Naive thymus-derived CD4-positive, alpha-beta T cell (primary cell): ENCODE data around the gene CACYBP. TPM values are rescaled to one million over a fixed set of nuclear protein-coding genes. Genes with fewer than 3 reads are reported as not detected.

Experiments used
- ATAC-seq: fragments of 150-1000 bp; cut with Tn5 transposase; 2 replicates; pipeline ENCODE4 v1.10.0; 2021; ENCODE audit warnings: mild to moderate bottlenecking, moderate library complexity
- CTCF ChIA-PET: fragments of 350-600 bp; sonication (Branson Sonifier 250); formaldehyde crosslinking; loops from one replicate; lab custom pipeline; 2021; ENCODE audit warnings: antibody characterized with exemption; lab: Charles Lee
- POLR2A ChIA-PET: fragments of 350-600 bp; sonication (Branson Sonifier 250); formaldehyde crosslinking; loops from one replicate; lab custom pipeline; 2021; ENCODE audit warnings: antibody characterized with exemption, inconsistent platforms; lab: Charles Lee
- DNase-seq, 9 donors: peaks; one replicate each; pipeline versions ENCODE4 v3.0.0 to v3.0.0-alpha.2; 2020 to 2022; ENCODE audit warnings: mixed read lengths in 1 of 9
- H3K27ac ChIP-seq: one replicate; pipeline ENCODE4 v1.7.0; 2013; ENCODE audit warnings: mild to moderate bottlenecking, low read depth, low read length, moderate library complexity
- H3K27me3 ChIP-seq, 2 donors: one replicate each; pipeline ENCODE4 v1.7.0; 2013; ENCODE audit warnings: low read length in 2 of 2, mild to moderate bottlenecking in 2 of 2, moderate library complexity in 2 of 2; ENCODE audit not compliant: control insufficient read depth in 2 of 2, insufficient read depth in 2 of 2
- H3K36me3 ChIP-seq, 3 experiments: 1 replicate in 2 of 3; 2 replicates in 1 of 3; pipeline ENCODE4 v1.7.0; 2013; ENCODE audit warnings: low read length in 3 of 3, mild to moderate bottlenecking in 3 of 3, moderate library complexity in 1 of 3; ENCODE audit not compliant: insufficient read depth in 3 of 3, control insufficient read depth in 2 of 3
- H3K4me1 ChIP-seq, 2 donors: one replicate each; pipeline ENCODE4 v1.7.0; 2013; ENCODE audit warnings: low read length in 2 of 2, mild to moderate bottlenecking in 2 of 2, moderate library complexity in 1 of 2; ENCODE audit not compliant: control insufficient read depth in 2 of 2, insufficient read depth in 2 of 2
- H3K4me3 ChIP-seq: 2 replicates; pipeline ENCODE4 v1.7.0; 2013; ENCODE audit warnings: mild to moderate bottlenecking, low read length
- H3K9me3 ChIP-seq, 3 experiments: 1 replicate in 2 of 3; 2 replicates in 1 of 3; pipeline ENCODE4 v1.7.0; 2013; ENCODE audit warnings: low read length in 3 of 3; ENCODE audit not compliant: control insufficient read depth in 2 of 3
- H3K27ac Mint-ChIP-seq, 9 donors: one replicate each; pipeline ENCODE4 v1.8.0; 2020 to 2022; ENCODE audit warnings: mixed read lengths in 9 of 9, mild to moderate bottlenecking in 8 of 9, moderate library complexity in 5 of 9, inconsistent platforms in 2 of 9
- H3K27me3 Mint-ChIP-seq, 5 donors: one replicate each; pipeline ENCODE4 v1.8.0; 2021 to 2022; ENCODE audit warnings: mixed read lengths in 5 of 5, mild to moderate bottlenecking in 1 of 5
- H3K36me3 Mint-ChIP-seq, 5 donors: one replicate each; pipeline ENCODE4 v1.8.0; 2020 to 2022; ENCODE audit warnings: mixed read lengths in 5 of 5, mild to moderate bottlenecking in 3 of 5, inconsistent platforms in 1 of 5
- H3K4me1 Mint-ChIP-seq, 7 donors: one replicate each; pipeline ENCODE4 v1.8.0; 2020 to 2022; ENCODE audit warnings: mixed read lengths in 7 of 7, mild to moderate bottlenecking in 3 of 7, inconsistent platforms in 1 of 7
- H3K4me3 Mint-ChIP-seq, 10 donors: one replicate each; pipeline ENCODE4 v1.8.0; 2020 to 2022; ENCODE audit warnings: mild to moderate bottlenecking in 10 of 10, mixed read lengths in 10 of 10, moderate library complexity in 6 of 10, inconsistent platforms in 2 of 10
- H3K9me3 Mint-ChIP-seq, 11 donors: one replicate each; pipeline ENCODE4 v1.8.0; 2020 to 2022; ENCODE audit warnings: mixed read lengths in 11 of 11, mild to moderate bottlenecking in 4 of 11, inconsistent platforms in 1 of 11, moderate library complexity in 1 of 11
- intact Hi-C, 2 donors: fragments of 100-400 bp; cut with micrococcal nuclease; formaldehyde crosslinking; loops; one replicate each; pipeline ENCODE4 v1.15.1; 2023
- polyA plus RNA-seq, 2 donors: library from polyadenylated mRNA; unstranded; fragments of 300-500 nt; fragmentation: Illumina TruSeq; gene quantifications; one replicate each; pipeline ENCODE4 v1.2.3, GENCODE V29; 2021
- total RNA-seq, 6 experiments: library from RNA in 5 of 6; stranded (reverse) in 5 of 6; gene quantifications; 1 replicate in 5 of 6; 2 replicates in 1 of 6; pipeline ENCODE4 v1.2.3 and lab custom pipeline; 2021 to 2026

CACYBP gene
- total and polyA plus RNA-seq, 7 experiments from 2014 or later = 70.8 to 192 (median 101) TPM

GRCh38 chr1:175045519-175045918 lies 45.8 kb downstream of the CACYBP start:
- DNase-seq (no peak), ATAC-seq (no peak)
- no peaks in the 10 kb centered on the region for H3K9me3 Mint-ChIP-seq
- no peak overlapping the region for H3K27ac ChIP-seq
- ChIA-PET CTCF (no interaction called here), POLR2A (interaction anchor here (0.6 kb wide), 1 partner anchor 1616 kb away, joined by 4 read pairs; no protein-coding TSS in a partner anchor)
- no peaks in the 10 kb centered on the region for H3K9me3 ChIP-seq
- intact Hi-C loops = no loop called here
- H3K4me1 Mint-ChIP-seq = peaks cover 0 to 2% (median 0%) of the 10 kb centered on the region in 7 donors
- no peaks in the 10 kb centered on the region for H3K36me3 Mint-ChIP-seq
- no peaks in the 10 kb centered on the region for H3K4me1 ChIP-seq
- H3K27ac Mint-ChIP-seq = no peak overlapping the region
- H3K27me3 ChIP-seq = no peaks in the 10 kb centered on the region
- H3K4me3 ChIP-seq = no peak overlapping the region
- H3K27me3 Mint-ChIP-seq = peaks cover 9 to 30% (median 26%) of the 10 kb centered on the region in 5 donors
- no peaks in the 10 kb centered on the region for H3K36me3 ChIP-seq
- no peak overlapping the region for H3K4me3 Mint-ChIP-seq

DNA sequence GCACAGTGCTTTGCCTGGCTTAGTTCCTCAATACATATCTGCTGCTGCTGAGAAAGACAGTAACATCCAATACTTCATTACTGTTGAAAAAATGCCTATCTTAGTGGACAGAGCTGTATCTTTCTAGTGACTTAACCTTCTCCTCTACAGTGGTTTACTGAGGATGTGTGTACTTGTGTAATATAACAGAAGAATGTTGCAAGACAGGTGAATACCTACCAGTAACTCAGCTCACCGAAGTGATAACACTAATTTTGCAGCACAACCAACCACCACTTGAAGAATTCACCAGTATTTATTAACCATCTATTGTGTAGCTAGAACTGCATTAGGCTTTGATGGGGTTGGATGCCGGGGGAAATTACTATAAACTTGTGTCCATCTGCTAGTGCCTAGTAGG lies 51.2 kb downstream of the CACYBP start:
- DNase-seq (no peak), ATAC-seq (no peak)
- no peak overlapping the region for H3K27ac Mint-ChIP-seq
- peaks cover 22 to 49% (median 41%) of the 10 kb centered on the region in 5 donors for H3K27me3 Mint-ChIP-seq
- ChIA-PET POLR2A (no interaction called here), CTCF (no interaction called here)
- Histone ChIP-seq H3K36me3 (no peaks in the 10 kb centered on the region), H3K9me3 (no peaks in the 10 kb centered on the region), H3K4me3 (no peak overlapping the region), H3K27ac (no peak overlapping the region), H3K4me1 (no peaks in the 10 kb centered on the region), H3K27me3 (no peaks in the 10 kb centered on the region)
- no peak overlapping the region for H3K4me3 Mint-ChIP-seq
- intact Hi-C loops = no loop called here
- H3K4me1 Mint-ChIP-seq = peaks cover 0 to 2% (median 0%) of the 10 kb centered on the region in 7 donors
- no peaks in the 10 kb centered on the region for H3K36me3 Mint-ChIP-seq
- peaks cover 0 to 2% (median 0%) of the 10 kb centered on the region in 11 donors for H3K9me3 Mint-ChIP-seq

GRCh38 chr1:175054736-175055135 lies 55.0 kb downstream of the CACYBP start:
- no peak overlapping the region for H3K4me3 Mint-ChIP-seq
- DNase-seq (no peak), ATAC-seq (no peak)
- H3K4me3 ChIP-seq = no peak overlapping the region
- H3K4me1 ChIP-seq = no peaks in the 10 kb centered on the region
- H3K9me3 ChIP-seq = no peaks in the 10 kb centered on the region
- H3K27me3 Mint-ChIP-seq = peaks cover 12 to 44% (median 23%) of the 10 kb centered on the region in 5 donors
- CTCF ChIA-PET = no interaction called here
- H3K4me1 Mint-ChIP-seq = no peaks in the 10 kb centered on the region
- POLR2A ChIA-PET = no interaction called here
- peaks cover 0 to 4% (median 0%) of the 10 kb centered on the region in 5 donors for H3K36me3 Mint-ChIP-seq
- H3K27me3 ChIP-seq = no peaks in the 10 kb centered on the region
- H3K27ac ChIP-seq = no peak overlapping the region
- H3K27ac Mint-ChIP-seq = no peak overlapping the region
- intact Hi-C loops = no loop called here
- H3K36me3 ChIP-seq = no peaks in the 10 kb centered on the region
- H3K9me3 Mint-ChIP-seq = peaks cover 0 to 7% (median 1%) of the 10 kb centered on the region in 11 donors

Other genes with a start within 250 kb of the CACYBP start
- 10 to 100 TPM; 12.4 to 36.5 (median 31.5) TPM for gene MRPS14, start 23.5 kb downstream of the CACYBP start, total RNA-seq
- 10 to 100 TPM; 53.6 to 67.6 TPM for gene MRPS14, start 23.5 kb downstream of the CACYBP start, polyA plus RNA-seq
- not detected for gene TNN, start 67.9 kb downstream of the CACYBP start, total RNA-seq
- not detected for gene TNN, start 67.9 kb downstream of the CACYBP start, polyA plus RNA-seq
- 10 to 100 TPM; 21.7 to 88.1 (median 27.0) TPM for gene KIAA0040, start 192.8 kb downstream of the CACYBP start, total RNA-seq
- gene KIAA0040, start 192.8 kb downstream of the CACYBP start, polyA plus RNA-seq = 10 to 100 TPM; 31.7 to 33.0 TPM